ENCODE results near the gene OR2AE1.

Gene OR2AE1

GRCh38 chr7:99855236-99855635 is 21.6 kb downstream of the OR2AE1 start:
- DNase-seq = no peak

GRCh38 chr7:99848420-99849216 is 28.2 kb downstream of the OR2AE1 start:
- DNase-seq = no peak

- DNase-seq = no peak
These were observed 32.5 kb downstream of the OR2AE1 start for GRCh38 chr7:99844328-99844727.

GRCh38 chr7:99843808-99844207 is 33.0 kb downstream of the OR2AE1 start:
- no peak for DNase-seq

GRCh38 chr7:99842926-99843325 is 33.9 kb downstream of the OR2AE1 start:
- no peak for DNase-seq

GRCh38 chr7:99840136-99840869 is 36.5 kb downstream of the OR2AE1 start:
- DNase-seq = no peak

GRCh38 chr7:99839287-99840021 is 37.4 kb downstream of the OR2AE1 start:
- no peak for DNase-seq

GRCh38 chr7:99837649-99838361 is 39.0 kb downstream of the OR2AE1 start:
- no peak for DNase-seq

GRCh38 chr7:99835189-99835588 is 41.6 kb downstream of the OR2AE1 start:
- no peak for DNase-seq

- DNase-seq = no peak
These were observed 42.5 kb downstream of the OR2AE1 start for GRCh38 chr7:99834382-99834781.

- no peak for DNase-seq
These were observed 43.5 kb downstream of the OR2AE1 start for GRCh38 chr7:99833289-99833877.

- DNase-seq = no peak
These were observed 45.2 kb downstream of the OR2AE1 start for GRCh38 chr7:99831595-99831994.

GRCh38 chr7:99829524-99830160 is 47.2 kb downstream of the OR2AE1 start:
- DNase-seq = no peak

- no peak for DNase-seq
These were observed 48.0 kb downstream of the OR2AE1 start for GRCh38 chr7:99828811-99829210.

- no peak for DNase-seq
These were observed 49.6 kb downstream of the OR2AE1 start for GRCh38 chr7:99827040-99827778.
